GM18951 (cell line): Measurements from ENCODE around the gene NKX2-8.

ENCODE experiments used
- POLR2A ChIP-seq: IDR thresholded peaks from 4 replicates; pipeline ENCODE4 v1.6.1; 2011; ENCODE audit warnings: mild to moderate bottlenecking; ENCODE audit not compliant: insufficient read length, insufficient read depth; ENCODE audit errors: extremely low read depth
- in situ Hi-C: fragments of 300-500 bp; cut with MboI; formaldehyde crosslinking; loops from one replicate; pipeline ENCODE4 v1.12.0; 2022; ENCODE audit warnings: low sequenced_read_pairs, mixed read lengths, inconsistent platforms; ENCODE audit not compliant: unreplicated experiment

NKX2-8 gene

GRCh38 chr14:36588119-36588518 is 5.7 kb upstream of the NKX2-8 start:
- in situ Hi-C loops, result no loop called here
- TF ChIP-seq POLR2A, result no peak

- TF ChIP-seq POLR2A, result no peak
- in situ Hi-C loops, result no loop called here
Measured at GRCh38 chr14:36585100-36585499, 2.7 kb upstream of the NKX2-8 start.

- in situ Hi-C loops, result loop anchor here (5.0 kb wide), 1 partner anchor 73 kb away; no protein-coding TSS in a partner anchor
- no peak for TF ChIP-seq POLR2A
Measured at GRCh38 chr14:36583893-36584811, 1.7 kb upstream of the NKX2-8 start.

- in situ Hi-C loops, result loop anchor here (5.0 kb wide), 1 partner anchor 74 kb away; no protein-coding TSS in a partner anchor
- TF ChIP-seq POLR2A, result no peak
Measured at GRCh38 chr14:36583242-36583892, 953 bp upstream of the NKX2-8 start.

GRCh38 chr14:36582874-36583241 is 444 bp upstream of the NKX2-8 start:
- in situ Hi-C loops, result loop anchor here (5.0 kb wide), 1 partner anchor 74 kb away; no protein-coding TSS in a partner anchor
- TF ChIP-seq POLR2A, result no peak

GRCh38 chr14:36580856-36581831 is 1.3 kb downstream of the NKX2-8 start:
- TF ChIP-seq POLR2A, result no peak
- in situ Hi-C loops, result loop anchor here (5.0 kb wide), 1 partner anchor 76 kb away; no protein-coding TSS in a partner anchor

GRCh38 chr14:36580141-36580855 is 2.1 kb downstream of the NKX2-8 start:
- in situ Hi-C loops, result loop anchor here (5.0 kb wide), 1 partner anchor 77 kb away; no protein-coding TSS in a partner anchor
- no peak for TF ChIP-seq POLR2A

GRCh38 chr14:36579573-36580140 is 2.8 kb downstream of the NKX2-8 start:
- in situ Hi-C loops, result loop anchor here (5.0 kb wide), 1 partner anchor 78 kb away; no protein-coding TSS in a partner anchor
- TF ChIP-seq POLR2A, result no peak

- in situ Hi-C loops, result no loop called here
- TF ChIP-seq POLR2A, result no peak
Measured at GRCh38 chr14:36579001-36579555, 3.3 kb downstream of the NKX2-8 start.

- TF ChIP-seq POLR2A, result no peak
- in situ Hi-C loops, result loop anchor here (25.0 kb wide), 1 partner anchor 683 kb away; no protein-coding TSS in a partner anchor
Measured at GRCh38 chr14:36570065-36570464, 12.3 kb downstream of the NKX2-8 start.

GRCh38 chr14:36556811-36557433 is 25.5 kb downstream of the NKX2-8 start:
- in situ Hi-C loops, result loop anchor here (25.0 kb wide), 1 partner anchor 670 kb away; no protein-coding TSS in a partner anchor
- TF ChIP-seq POLR2A, result no peak
